Adipocyte (in vitro differentiated cells): ENCODE data around the gene CCDC149.

Experiments used
- DNase-seq: peaks from one replicate; pipeline ENCODE4 v3.0.0-alpha.2; 2015; ENCODE audit warnings: low read depth
- H3K27me3 ChIP-seq: replicated peaks from 2 replicates; pipeline ENCODE4 v1.7.0; 2013; ENCODE audit warnings: mild to moderate bottlenecking, low read length, moderate library complexity; ENCODE audit not compliant: control insufficient read depth, insufficient read depth
- H3K36me3 ChIP-seq: 2 replicates; pipeline ENCODE4 v1.7.0; 2013; ENCODE audit warnings: low read length, mild to moderate bottlenecking, moderate library complexity; ENCODE audit not compliant: control insufficient read depth, insufficient read depth, severe bottlenecking
- H3K4me1 ChIP-seq: 2 replicates; pipeline ENCODE4 v1.7.0; 2013; ENCODE audit warnings: mild to moderate bottlenecking, low read length, moderate library complexity; ENCODE audit not compliant: control insufficient read depth, insufficient read depth
- H3K4me3 ChIP-seq: 2 replicates; pipeline ENCODE4 v1.7.0; 2013; ENCODE audit warnings: mild to moderate bottlenecking, low read length, moderate library complexity
- H3K9ac ChIP-seq: 2 replicates; pipeline ENCODE4 v1.7.0; 2013; ENCODE audit warnings: mild to moderate bottlenecking, low read length, moderate library complexity
- H3K9me3 ChIP-seq: 2 replicates; pipeline ENCODE4 v1.7.0; 2013; ENCODE audit warnings: mild to moderate bottlenecking, low read length, moderate library complexity; ENCODE audit not compliant: control insufficient read depth

CCDC149 gene

GRCh38 chr4:24892278-24892677 lies 20.6 kb downstream of the CCDC149 start:
- Histone ChIP-seq H3K36me3 (no peaks in the 10 kb centered on the region), H3K9me3 (no peaks in the 10 kb centered on the region), H3K27me3 (no peaks in the 10 kb centered on the region), H3K4me3 (no peak overlapping the region), H3K4me1 (no peaks in the 10 kb centered on the region), H3K9ac (no peak overlapping the region)
- DNase-seq: no peak

- DNase-seq: no peak
- no peaks in the 10 kb centered on the region for H3K27me3 ChIP-seq
- H3K4me3 ChIP-seq: no peak overlapping the region
- no peaks in the 10 kb centered on the region for H3K36me3 ChIP-seq
- no peaks in the 10 kb centered on the region for H3K9me3 ChIP-seq
- H3K4me1 ChIP-seq: no peaks in the 10 kb centered on the region
- H3K9ac ChIP-seq: no peak overlapping the region
These were observed 22.2 kb downstream of the CCDC149 start for GRCh38 chr4:24890561-24891126.

- no peak for DNase-seq
- H3K4me3 ChIP-seq: no peak overlapping the region
- no peaks in the 10 kb centered on the region for H3K9me3 ChIP-seq
- H3K4me1 ChIP-seq: no peaks in the 10 kb centered on the region
- no peak overlapping the region for H3K9ac ChIP-seq
- H3K36me3 ChIP-seq: no peaks in the 10 kb centered on the region
- no peaks in the 10 kb centered on the region for H3K27me3 ChIP-seq
These were observed 22.9 kb downstream of the CCDC149 start for GRCh38 chr4:24889991-24890390.

GRCh38 chr4:24888475-24889344 lies 24.1 kb downstream of the CCDC149 start:
- H3K9me3 ChIP-seq: no peaks in the 10 kb centered on the region
- no peak overlapping the region for H3K9ac ChIP-seq
- DNase-seq: no peak
- no peak overlapping the region for H3K4me3 ChIP-seq
- H3K27me3 ChIP-seq: no peaks in the 10 kb centered on the region
- H3K36me3 ChIP-seq: no peaks in the 10 kb centered on the region
- no peaks in the 10 kb centered on the region for H3K4me1 ChIP-seq

DNA sequence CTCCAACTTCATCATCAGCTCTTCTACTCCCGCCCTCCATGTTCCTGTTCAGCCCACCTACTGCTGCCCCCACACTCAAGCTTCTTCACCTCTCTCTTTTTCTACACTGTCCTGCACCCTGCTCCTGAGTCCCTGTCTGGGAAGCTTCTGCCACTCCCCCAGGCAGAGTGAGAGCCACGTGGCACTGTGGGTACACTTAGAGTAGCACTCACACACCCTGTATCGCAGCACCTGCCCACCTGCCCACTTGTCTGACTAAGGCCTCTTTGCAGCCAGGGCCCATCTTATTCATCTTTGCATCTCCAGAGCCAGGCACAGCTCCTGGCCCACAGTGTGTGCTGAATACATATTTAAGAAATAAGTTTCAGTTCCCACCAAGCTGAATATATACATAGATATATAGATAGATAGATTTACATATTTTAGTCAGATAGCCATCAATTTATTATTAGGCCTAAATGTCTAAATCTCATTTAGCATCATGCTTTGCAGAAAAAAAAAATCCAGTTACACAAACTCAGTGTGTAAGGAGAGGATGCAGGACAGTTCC lies 24.9 kb downstream of the CCDC149 start:
- no peaks in the 10 kb centered on the region for H3K36me3 ChIP-seq
- no peaks in the 10 kb centered on the region for H3K27me3 ChIP-seq
- no peaks in the 10 kb centered on the region for H3K4me1 ChIP-seq
- DNase-seq: no peak
- no peak overlapping the region for H3K4me3 ChIP-seq
- no peak overlapping the region for H3K9ac ChIP-seq
- H3K9me3 ChIP-seq: no peaks in the 10 kb centered on the region

DNA sequence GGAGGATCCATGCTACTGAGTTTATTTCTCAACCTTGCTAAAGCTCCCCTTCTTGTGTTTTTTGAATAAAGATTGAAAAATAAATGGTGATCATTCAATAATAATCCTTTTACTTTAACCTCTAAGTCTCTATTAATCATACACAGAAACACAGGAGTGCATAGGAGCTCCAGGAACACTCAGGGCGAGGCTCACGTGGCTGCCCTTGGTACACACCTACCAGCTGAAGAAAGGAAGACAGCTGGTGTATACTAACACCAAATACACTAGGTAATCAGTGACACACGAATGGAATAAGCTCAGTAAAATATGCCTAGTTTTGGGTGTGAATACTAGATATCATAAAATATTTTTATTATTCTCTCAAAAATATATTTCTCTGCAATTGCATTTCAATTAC lies 26.2 kb downstream of the CCDC149 start:
- Histone ChIP-seq H3K36me3 (no peaks in the 10 kb centered on the region), H3K9ac (no peak overlapping the region), H3K4me1 (no peaks in the 10 kb centered on the region), H3K27me3 (no peaks in the 10 kb centered on the region), H3K4me3 (no peak overlapping the region), H3K9me3 (no peaks in the 10 kb centered on the region)
- no peak for DNase-seq

GRCh38 chr4:24885342-24885741 lies 27.5 kb downstream of the CCDC149 start:
- DNase-seq: no peak
- Histone ChIP-seq H3K9me3 (no peaks in the 10 kb centered on the region), H3K36me3 (no peaks in the 10 kb centered on the region), H3K4me3 (no peak overlapping the region), H3K27me3 (no peaks in the 10 kb centered on the region), H3K4me1 (no peaks in the 10 kb centered on the region), H3K9ac (no peak overlapping the region)

DNA sequence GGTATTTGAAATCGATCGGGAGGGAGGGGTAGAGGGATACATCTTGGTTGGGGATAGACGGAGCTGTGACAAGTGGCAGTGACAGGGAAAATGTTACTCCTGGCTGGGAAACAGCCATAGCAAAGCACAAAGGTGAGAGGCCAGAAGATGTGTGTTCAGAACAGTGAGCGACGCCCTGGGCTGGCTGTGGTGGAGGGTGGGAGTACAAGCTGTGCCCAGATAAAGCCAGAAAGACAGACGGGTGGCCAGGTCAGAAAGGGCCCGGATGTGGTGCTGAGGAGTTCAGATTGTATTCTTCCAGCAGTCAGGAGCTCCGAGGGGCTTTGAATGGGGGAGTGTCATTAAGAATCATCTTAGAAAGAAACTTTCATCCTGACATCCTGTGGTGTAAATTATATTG lies 27.9 kb downstream of the CCDC149 start:
- Histone ChIP-seq H3K9me3 (no peaks in the 10 kb centered on the region), H3K9ac (no peak overlapping the region), H3K27me3 (no peaks in the 10 kb centered on the region), H3K36me3 (no peaks in the 10 kb centered on the region), H3K4me1 (no peaks in the 10 kb centered on the region), H3K4me3 (no peak overlapping the region)
- DNase-seq: no peak

DNA sequence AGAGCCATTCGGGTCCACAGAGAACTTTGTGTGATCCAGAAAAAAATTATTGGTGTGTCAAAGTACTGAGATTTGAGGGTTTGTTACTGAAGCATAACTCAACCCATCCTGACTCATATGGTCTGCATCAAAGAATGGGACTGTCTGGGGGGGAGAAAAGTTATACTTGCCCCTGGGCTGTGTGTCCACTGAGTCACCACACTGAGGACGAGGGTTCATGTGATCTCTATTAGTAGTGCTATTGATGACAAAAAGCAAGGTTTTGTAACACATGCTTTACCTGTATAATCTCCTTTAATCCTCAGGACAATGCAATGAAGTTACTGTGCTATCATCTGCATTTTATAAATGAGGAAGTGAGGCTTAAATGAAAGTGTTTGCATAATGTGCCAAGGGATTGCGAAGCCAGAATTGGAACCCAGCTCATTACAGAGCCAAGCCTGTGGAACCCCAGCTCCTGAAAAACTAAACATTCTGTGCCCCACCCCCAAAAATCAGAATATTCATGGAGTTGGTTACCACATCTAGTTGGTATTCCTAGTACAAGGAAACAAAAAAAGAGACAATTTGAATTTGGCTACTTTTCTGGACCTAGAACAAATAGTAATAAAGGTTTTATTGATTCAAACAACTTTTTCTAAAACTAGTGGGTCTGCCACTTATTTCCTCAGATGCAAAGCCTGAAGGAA lies 31.2 kb downstream of the CCDC149 start:
- no peaks in the 10 kb centered on the region for H3K27me3 ChIP-seq
- H3K36me3 ChIP-seq: no peaks in the 10 kb centered on the region
- DNase-seq: no peak
- H3K4me1 ChIP-seq: peaks cover 14% of the 10 kb centered on the region
- H3K9me3 ChIP-seq: no peaks in the 10 kb centered on the region
- no peak overlapping the region for H3K4me3 ChIP-seq
- H3K9ac ChIP-seq: no peak overlapping the region

DNA sequence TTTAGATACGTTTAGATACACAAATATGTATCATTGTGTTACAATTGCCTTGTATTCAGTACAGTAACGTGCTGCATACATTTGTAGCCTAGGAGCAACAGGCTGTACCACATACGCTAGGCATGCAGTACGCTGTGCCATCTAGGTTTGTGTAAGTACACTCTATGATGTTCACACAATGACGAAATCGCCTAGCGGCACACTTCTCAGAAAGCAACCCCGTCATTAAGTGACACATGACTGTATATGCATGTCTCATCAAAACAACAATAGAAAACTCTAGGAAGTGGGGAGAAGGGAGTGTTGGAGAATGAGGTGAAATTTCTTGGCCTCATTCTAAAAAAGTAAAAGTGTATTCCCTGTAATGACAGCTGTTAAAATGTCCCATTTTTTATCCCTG lies 32.7 kb downstream of the CCDC149 start:
- no peak for DNase-seq
- Histone ChIP-seq H3K9me3 (no peaks in the 10 kb centered on the region), H3K4me1 (peaks cover 14% of the 10 kb centered on the region), H3K27me3 (no peaks in the 10 kb centered on the region), H3K9ac (no peak overlapping the region), H3K4me3 (no peak overlapping the region), H3K36me3 (peaks cover 5% of the 10 kb centered on the region)

- H3K9ac ChIP-seq: no peak overlapping the region
- H3K27me3 ChIP-seq: no peaks in the 10 kb centered on the region
- H3K36me3 ChIP-seq: peaks cover 10% of the 10 kb centered on the region
- peaks cover 14% of the 10 kb centered on the region for H3K4me1 ChIP-seq
- no peak overlapping the region for H3K4me3 ChIP-seq
- no peak for DNase-seq
- H3K9me3 ChIP-seq: no peaks in the 10 kb centered on the region
These were observed 34.2 kb downstream of the CCDC149 start for GRCh38 chr4:24878636-24879016.
